Muscle of arm (tissue), 12 donors: Measurements from ENCODE around the gene RALGAPA2. TPM values are rescaled to one million over a fixed set of nuclear protein-coding genes. Genes with fewer than 3 reads are reported as not detected.

Experiments used
- DNase-seq: peaks from one replicate; pipeline ENCODE4 v3.0.0-alpha.2; 2013
- polyA plus RNA-seq, 12 donors: library from polyadenylated mRNA; unstranded; fragments of 120-200 nt; gene quantifications; one replicate each; pipeline ENCODE4 v1.2.1, GENCODE V29; 2013; ENCODE audit not compliant: insufficient read length in 12 of 12

The RALGAPA2 gene
- polyA plus RNA-seq, 12 donors = 8.1 to 25.9 (median 9.6) TPM; not detected in 1

- no peak for DNase-seq
Observed at GRCh38 chr20:20729563-20729962, 17.1 kb upstream of the RALGAPA2 start.

GRCh38 chr20:20721489-20721888 is 9.0 kb upstream of the RALGAPA2 start:
- no peak for DNase-seq

- DNase-seq = no peak
Observed at GRCh38 chr20:20720158-20720557, 7.7 kb upstream of the RALGAPA2 start.

GRCh38 chr20:20719411-20719810 is 7.0 kb upstream of the RALGAPA2 start:
- no peak for DNase-seq

- no peak for DNase-seq
Observed at GRCh38 chr20:20713244-20713765, 861 bp upstream of the RALGAPA2 start.

GRCh38 chr20:20712004-20712473 is 405 bp downstream of the RALGAPA2 start:
- no peak for DNase-seq

- no peak for DNase-seq
Observed at GRCh38 chr20:20711413-20711812, 1.0 kb downstream of the RALGAPA2 start.

GRCh38 chr20:20710443-20711315 is 1.8 kb downstream of the RALGAPA2 start:
- no peak for DNase-seq

- no peak for DNase-seq
Observed at GRCh38 chr20:20709887-20710286, 2.6 kb downstream of the RALGAPA2 start.

- no peak for DNase-seq
Observed at GRCh38 chr20:20706285-20706684, 6.2 kb downstream of the RALGAPA2 start.

- DNase-seq = no peak
Observed at GRCh38 chr20:20702330-20703245, 9.9 kb downstream of the RALGAPA2 start.

- DNase-seq = no peak
Observed at GRCh38 chr20:20699917-20700316, 12.5 kb downstream of the RALGAPA2 start.

- no peak for DNase-seq
Observed at GRCh38 chr20:20699144-20699543, 13.3 kb downstream of the RALGAPA2 start.

GRCh38 chr20:20697325-20697845 is 15.1 kb downstream of the RALGAPA2 start:
- no peak for DNase-seq

- no peak for DNase-seq
Observed at GRCh38 chr20:20695250-20695816, 17.1 kb downstream of the RALGAPA2 start.

- DNase-seq = no peak
Observed at GRCh38 chr20:20694591-20694990, 17.9 kb downstream of the RALGAPA2 start.

- DNase-seq = no peak
Observed at GRCh38 chr20:20692587-20692986, 19.9 kb downstream of the RALGAPA2 start.

GRCh38 chr20:20691477-20692235 is 20.8 kb downstream of the RALGAPA2 start:
- DNase-seq = no peak

- DNase-seq = no peak
Observed at GRCh38 chr20:20690676-20691476, 21.6 kb downstream of the RALGAPA2 start.

GRCh38 chr20:20687319-20687718 is 25.1 kb downstream of the RALGAPA2 start:
- no peak for DNase-seq
